K562 (cell line): Measurements from ENCODE around the gene MED28. TPM values are rescaled to one million over a fixed set of nuclear protein-coding genes. Genes with fewer than 3 reads are reported as not detected.
A peak's percentile ranks its signal among the peaks of the same experiment; 100 is the strongest.

ENCODE experiments used
- ATAC-seq: fragments of 200-7000 bp; cut with Tn5 transposase; 3 replicates; pipeline ENCODE4 v1.9.1; 2020; ENCODE audit warnings: moderate library complexity
- BruUV-seq: library from RNA; stranded (reverse); fragments of 400-500 nt; replicated peaks from 2 replicates; lab custom pipeline; 2021; lab: Mats Ljungman, UMichigan
- CTCF ChIA-PET: fragments of 300-600 bp; formaldehyde crosslinking; extraction: SDS; loops from one replicate; lab custom pipeline; 2021; ENCODE audit warnings: low intra/inter-chr PET ratio; lab: Yijun Ruan, JAX
- POLR2A ChIA-PET: fragments of 300-600, 350-650 bp; sonication (Branson Sonifier 250); formaldehyde crosslinking; extraction: SDS; loops from one replicate; lab custom pipeline; 2021; ENCODE audit warnings: antibody characterized with exemption, inconsistent platforms; lab: Yijun Ruan, JAX
- DNase-seq, 4 experiments: peaks; one replicate each; pipeline versions ENCODE4 v3.0.0 to v3.0.0-alpha.2; 2011 to 2018; ENCODE audit warnings: low spot score in 3 of 4, mixed read lengths in 3 of 4; ENCODE audit errors: extremely low read depth in 1 of 4
- FAIRE-seq: peaks from 2 replicates; lab custom pipeline; 2011; peaks lifted over from hg19 to GRCh38; lab: Jason Lieb, UNC
- H2AFZ ChIP-seq: 2 replicates; pipeline ENCODE4 v1.6.0; 2011; ENCODE audit warnings: low read depth, low read length, control low read depth, inconsistent platforms
- H3K27ac ChIP-seq: fragments of 200-600 bp; 3 replicates; pipeline ENCODE4 v1.8.0; 2011; ENCODE audit warnings: low read depth, mild to moderate bottlenecking, control low read depth, inconsistent platforms, low read length, moderate library complexity, mixed read lengths; ENCODE audit errors: extremely low read depth
- H3K27me3 ChIP-seq, 2 experiments: fragments of 300-600 bp in 1 of 2; 2 replicates in 1 of 2; 3 replicates in 1 of 2; pipeline versions ENCODE4 v1.6.0 to v1.8.0; 2011; ENCODE audit warnings: inconsistent platforms in 2 of 2, low read length in 2 of 2, mild to moderate bottlenecking in 1 of 2, mixed read lengths in 1 of 2, moderate library complexity in 1 of 2; ENCODE audit not compliant: control insufficient read depth in 2 of 2, insufficient read depth in 2 of 2
- H3K36me3 ChIP-seq: fragments of 300-600 bp; 3 replicates; pipeline ENCODE4 v1.8.0; 2011; ENCODE audit warnings: mild to moderate bottlenecking, low read length, inconsistent platforms; ENCODE audit not compliant: control insufficient read depth, insufficient read depth
- H3K4me1 ChIP-seq, 2 experiments: fragments of 200-600 bp in 1 of 2; replicated peaks in 1 of 2; 2 replicates in 1 of 2; 3 replicates in 1 of 2; pipeline versions ENCODE4 v1.5.1 to v1.8.0; 2011; ENCODE audit warnings: inconsistent platforms in 2 of 2, low read length in 2 of 2, mild to moderate bottlenecking in 1 of 2, mixed read lengths in 1 of 2, moderate library complexity in 1 of 2; ENCODE audit not compliant: control insufficient read depth in 2 of 2, insufficient read depth in 2 of 2
- H3K4me2 ChIP-seq: 2 replicates; pipeline ENCODE4 v1.6.1; 2011; ENCODE audit warnings: low read length, control low read depth, inconsistent platforms, mixed read lengths; ENCODE audit not compliant: insufficient read depth
- H3K4me3 ChIP-seq: fragments of 200-600 bp; sonication (generic), shearing (Covaris generic); 2 replicates; pipeline ENCODE4 v1.5.1; 2016; ENCODE audit warnings: control low read depth, inconsistent platforms
- H3K79me2 ChIP-seq: fragments of 200-600 bp; 3 replicates; pipeline ENCODE4 v1.8.0; 2011; ENCODE audit warnings: low read length, inconsistent platforms; ENCODE audit not compliant: control insufficient read depth, insufficient read depth
- H3K9ac ChIP-seq, 2 experiments: 2 replicates each; pipeline versions ENCODE4 v1.6.0 to v1.6.1; 2011; ENCODE audit warnings: low read depth in 2 of 2, low read length in 2 of 2, control low read depth in 1 of 2, inconsistent platforms in 1 of 2, mild to moderate bottlenecking in 1 of 2, mixed read lengths in 1 of 2; ENCODE audit not compliant: insufficient read depth in 1 of 2
- H3K9me1 ChIP-seq: one replicate; pipeline ENCODE4 v1.6.0; 2011; ENCODE audit warnings: inconsistent platforms, mild to moderate bottlenecking, low read length, moderate library complexity; ENCODE audit not compliant: control insufficient read depth, insufficient read depth
- H3K9me3 ChIP-seq: replicated peaks from 2 replicates; pipeline ENCODE4 v1.5.1; 2011; ENCODE audit warnings: low read depth, low read length, inconsistent platforms; ENCODE audit not compliant: control insufficient read depth, insufficient read depth
- H4K20me1 ChIP-seq: replicated peaks from 2 replicates; pipeline ENCODE4 v1.6.1; 2011; ENCODE audit warnings: low read length, inconsistent platforms, mixed read lengths; ENCODE audit not compliant: control insufficient read depth, insufficient read depth
- CC2D1A ChIP-seq: fragments of 450-650 bp; IDR thresholded peaks from 2 replicates; pipeline ENCODE4 v1.6.1; 2017; ENCODE audit warnings: mild to moderate bottlenecking
- HDAC3 ChIP-seq: fragments of 450-650 bp; IDR thresholded peaks from 2 replicates; pipeline ENCODE4 v1.6.1; 2018; ENCODE audit warnings: borderline replicate concordance, mild to moderate bottlenecking, moderate library complexity; ENCODE audit not compliant: partially characterized antibody
- KLF13 ChIP-seq: fragments of 450-650 bp; IDR thresholded peaks from 2 replicates; pipeline ENCODE4 v1.6.1; 2016; ENCODE audit warnings: missing genetic modification characterization, low read depth, mild to moderate bottlenecking, missing compliant biosample characterization, moderate library complexity, borderline replicate concordance
- L3MBTL2 ChIP-seq: fragments of 450-650 bp; IDR thresholded peaks from 2 replicates; pipeline ENCODE4 v1.6.1; 2016; ENCODE audit warnings: mild to moderate bottlenecking, moderate library complexity
- MEIS2 ChIP-seq: fragments of 450-650 bp; IDR thresholded peaks from 2 replicates; pipeline ENCODE4 v1.6.1; 2014; ENCODE audit warnings: mild to moderate bottlenecking; ENCODE audit not compliant: partially characterized antibody
- NEUROD1 ChIP-seq: fragments of 150-350 bp; IDR thresholded peaks from 2 replicates; pipeline ENCODE4 v1.6.1; 2014; ENCODE audit warnings: borderline replicate concordance, low read length, low read depth; ENCODE audit not compliant: partially characterized antibody
- PURB ChIP-seq: sonication (generic); formaldehyde crosslinking; IDR thresholded peaks from 2 replicates; pipeline ENCODE4 v1.9.0; 2021; ENCODE audit warnings: low read depth, mild to moderate bottlenecking, missing genetic modification reagents
- RAD21 ChIP-seq, 2 experiments: fragments of 250-450 bp in 1 of 2; fragments of 450-650 bp in 1 of 2; sonication (Bioruptor Pico) in 1 of 2; formaldehyde crosslinking in 1 of 2; IDR thresholded peaks in 1 of 2; conservative IDR thresholded peaks in 1 of 2; 2 replicates each; pipeline versions ENCODE4 v1.4.0 to v1.8.0; 2020 to 2022; ENCODE audit warnings: mild to moderate bottlenecking in 2 of 2, moderate library complexity in 1 of 2
- RBM17 ChIP-seq: fragments of 200-400 bp; formaldehyde crosslinking; IDR thresholded peaks from 2 replicates; pipeline ENCODE4 v1.6.1; 2017; ENCODE audit warnings: low read depth, mild to moderate bottlenecking, low read length, borderline replicate concordance
- RBM25 ChIP-seq: fragments of 200-400 bp; formaldehyde crosslinking; IDR thresholded peaks from 2 replicates; pipeline ENCODE4 v1.6.1; 2018; ENCODE audit warnings: low read length, low read depth, moderate library complexity; ENCODE audit not compliant: severe bottlenecking
- TEAD4 ChIP-seq, 2 experiments: sonication (generic) in 1 of 2; formaldehyde crosslinking in 1 of 2; IDR thresholded peaks; 2 replicates each; pipeline versions ENCODE4 v1.6.1 to v1.8.0; 2012 to 2022; ENCODE audit warnings: borderline replicate concordance in 1 of 2, inconsistent platforms in 1 of 2, low read length in 1 of 2, mild to moderate bottlenecking in 1 of 2, missing genetic modification reagents in 1 of 2
- ZBTB17 ChIP-seq: fragments of 450-650 bp; formaldehyde crosslinking; IDR thresholded peaks from 2 replicates; pipeline ENCODE4 v1.4.0; 2020; ENCODE audit warnings: mild to moderate bottlenecking
- ZBTB7A ChIP-seq: IDR thresholded peaks from 2 replicates; pipeline ENCODE4 v1.6.1; 2011; ENCODE audit warnings: low read depth, mild to moderate bottlenecking, low read length, moderate library complexity, borderline replicate concordance; ENCODE audit not compliant: control insufficient read depth
- ZNF316 ChIP-seq: fragments of 450-650 bp; IDR thresholded peaks from 2 replicates; pipeline ENCODE4 v1.6.1; 2016
- WGBS: fragments of 100-300 bp; shearing (Covaris generic); methylation state at CpG from one replicate; pipeline ENCODE4 v1.1.6; 2016; ENCODE audit warnings: low coverage, mixed read lengths; ENCODE audit not compliant: insufficient coverage; ENCODE audit errors: missing lambda C conversion rate; 5-methylcytosine and 5-hydroxymethylcytosine counted together
- in situ Hi-C: fragments of 300-500 bp; cut with MboI; formaldehyde crosslinking; loops from 4 replicates; pipeline ENCODE4 v1.15.0; 2018; ENCODE audit warnings: inconsistent platforms, mixed read lengths
- intact Hi-C: fragments of 100-400 bp; cut with micrococcal nuclease; formaldehyde crosslinking; loops from 2 replicates; pipeline ENCODE4 v1.14.2; 2022
- polyA plus RNA-seq, 8 experiments: library from polyadenylated mRNA; depleted of rRNA in 4 of 8; stranded (reverse) in 5 of 8; unstranded in 3 of 8; fragments of >200 nt; fragmentation: Nextera tagmentation in 2 of 8; fragmentation: Illumina TruSeq in 1 of 8; extraction: Ambion mirVana in 2 of 8; extraction: Trizol in 1 of 8; gene quantifications; 2 replicates each; pipeline versions ENCODE4 v1.2.1 to v1.2.3, GENCODE V29; 2011 to 2014; ENCODE audit warnings: inconsistent platforms in 1 of 8, missing spikeins in 1 of 8
- total RNA-seq, 7 experiments: library from RNA; depleted of rRNA in 6 of 7; stranded (reverse); fragments of >200 nt in 6 of 7; fragmentation: Illumina TruSeq in 2 of 7; extraction: Trizol in 2 of 7; gene quantifications; 2 replicates each; pipeline versions ENCODE4 v1.2.1 to v1.2.3, GENCODE V29; 2011 to 2021; ENCODE audit warnings: low replicate concordance in 1 of 7
- TF ChIP-seq, protein P1 (sequence below): IDR thresholded peaks from 2 replicates; pipeline ENCODE4 v1.6.1; 2011; ENCODE audit warnings: borderline replicate concordance, low read depth, mild to moderate bottlenecking, moderate library complexity, low read length; ENCODE audit not compliant: insufficient read depth, poor library complexity, severe bottlenecking
- TF ChIP-seq, protein P2 (sequence below), 3 experiments: IDR thresholded peaks in 2 of 3; conservative IDR thresholded peaks in 1 of 3; 2 replicates each; pipeline ENCODE4 v1.5.1; 2011 to 2012; ENCODE audit warnings: low read length in 3 of 3, mild to moderate bottlenecking in 3 of 3, control low read depth in 2 of 3, improper control_type of control experiment in 1 of 3, inconsistent platforms in 1 of 3, low read depth in 1 of 3, mixed read lengths in 1 of 3, moderate library complexity in 1 of 3; ENCODE audit not compliant: insufficient read depth in 2 of 3
- TF ChIP-seq, protein P3 (sequence below), 2 experiments: fragments of 450-650 bp in 1 of 2; sonication (generic) in 1 of 2; formaldehyde crosslinking; conservative IDR thresholded peaks; 2 replicates each; pipeline versions ENCODE4 v1.4.0 to v1.8.1; 2020 to 2022; ENCODE audit warnings: mild to moderate bottlenecking in 1 of 2, missing genetic modification reagents in 1 of 2

The MED28 gene
- total and polyA plus RNA-seq, 9 of the 15 experiments (the other 6 are each of a cell fraction or from before 2014, with no cell fraction given) = 15.5 to 93.8 (median 50.5) TPM

DNA sequence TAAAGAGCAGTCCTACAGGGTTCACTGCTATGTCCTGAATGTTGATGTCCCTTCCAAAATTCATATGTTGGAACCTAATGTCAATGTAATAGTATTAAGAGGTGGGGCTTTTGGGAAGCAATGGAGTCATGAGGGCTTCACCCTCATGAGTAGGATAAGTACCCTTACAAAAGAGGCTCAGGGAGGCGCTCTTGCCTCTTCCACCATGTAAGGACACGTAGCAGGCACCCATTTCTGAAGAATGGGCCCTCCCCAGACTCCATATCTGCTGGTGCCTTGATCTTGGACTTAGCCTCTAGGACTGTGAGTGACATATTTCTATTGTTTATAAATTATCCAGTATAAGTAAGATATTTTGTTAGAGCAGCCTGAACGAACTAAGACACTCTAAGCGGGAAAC, 15.8 kb downstream of the MED28 start:
- TF ChIP-seq NEUROD1 (no peak), HDAC3 (no peak), ZNF316 (no peak), MEIS2 (no peak), CC2D1A (no peak), RAD21 (CRISPR knock-in tag; conservative IDR thresholded peaks at IDR 0.05 in 1 of 2, IDR thresholded peaks at IDR 0.05 in 1 of 2) (peak in 1 of 2 experiments; percentile 9; a peak in 1 of 4 replicates), ZBTB7A (no peak), L3MBTL2 (no peak), RBM25 (no peak), TEAD4 (IDR thresholded peaks at IDR 0.05; ENCODE audit: low read length) (no peak), TEAD4 (CRISPR knock-in tag; IDR thresholded peaks at IDR 0.05; ENCODE audit: borderline replicate concordance) (no peak), RBM17 (no peak), KLF13 (tag) (no peak), PURB (CRISPR knock-in tag) (no peak), ZBTB17 (CRISPR knock-in tag) (no peak)
- TF ChIP-seq, protein P1, sequence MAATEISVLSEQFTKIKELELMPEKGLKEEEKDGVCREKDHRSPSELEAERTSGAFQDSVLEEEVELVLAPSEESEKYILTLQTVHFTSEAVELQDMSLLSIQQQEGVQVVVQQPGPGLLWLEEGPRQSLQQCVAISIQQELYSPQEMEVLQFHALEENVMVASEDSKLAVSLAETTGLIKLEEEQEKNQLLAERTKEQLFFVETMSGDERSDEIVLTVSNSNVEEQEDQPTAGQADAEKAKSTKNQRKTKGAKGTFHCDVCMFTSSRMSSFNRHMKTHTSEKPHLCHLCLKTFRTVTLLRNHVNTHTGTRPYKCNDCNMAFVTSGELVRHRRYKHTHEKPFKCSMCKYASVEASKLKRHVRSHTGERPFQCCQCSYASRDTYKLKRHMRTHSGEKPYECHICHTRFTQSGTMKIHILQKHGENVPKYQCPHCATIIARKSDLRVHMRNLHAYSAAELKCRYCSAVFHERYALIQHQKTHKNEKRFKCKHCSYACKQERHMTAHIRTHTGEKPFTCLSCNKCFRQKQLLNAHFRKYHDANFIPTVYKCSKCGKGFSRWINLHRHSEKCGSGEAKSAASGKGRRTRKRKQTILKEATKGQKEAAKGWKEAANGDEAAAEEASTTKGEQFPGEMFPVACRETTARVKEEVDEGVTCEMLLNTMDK = no peak
- TF ChIP-seq, protein P2, sequence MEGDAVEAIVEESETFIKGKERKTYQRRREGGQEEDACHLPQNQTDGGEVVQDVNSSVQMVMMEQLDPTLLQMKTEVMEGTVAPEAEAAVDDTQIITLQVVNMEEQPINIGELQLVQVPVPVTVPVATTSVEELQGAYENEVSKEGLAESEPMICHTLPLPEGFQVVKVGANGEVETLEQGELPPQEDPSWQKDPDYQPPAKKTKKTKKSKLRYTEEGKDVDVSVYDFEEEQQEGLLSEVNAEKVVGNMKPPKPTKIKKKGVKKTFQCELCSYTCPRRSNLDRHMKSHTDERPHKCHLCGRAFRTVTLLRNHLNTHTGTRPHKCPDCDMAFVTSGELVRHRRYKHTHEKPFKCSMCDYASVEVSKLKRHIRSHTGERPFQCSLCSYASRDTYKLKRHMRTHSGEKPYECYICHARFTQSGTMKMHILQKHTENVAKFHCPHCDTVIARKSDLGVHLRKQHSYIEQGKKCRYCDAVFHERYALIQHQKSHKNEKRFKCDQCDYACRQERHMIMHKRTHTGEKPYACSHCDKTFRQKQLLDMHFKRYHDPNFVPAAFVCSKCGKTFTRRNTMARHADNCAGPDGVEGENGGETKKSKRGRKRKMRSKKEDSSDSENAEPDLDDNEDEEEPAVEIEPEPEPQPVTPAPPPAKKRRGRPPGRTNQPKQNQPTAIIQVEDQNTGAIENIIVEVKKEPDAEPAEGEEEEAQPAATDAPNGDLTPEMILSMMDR (IDR thresholded peaks at IDR 0.05 in 2 of 3, conservative IDR thresholded peaks at IDR 0.05 in 1 of 3; ENCODE audit: insufficient read depth in 2 of 3, low read depth in 1 of 3, low read length in 3 of 3) = peak in 1 of 3 experiments; percentile 18; a peak in 2 of 6 replicates
- TF ChIP-seq, protein P3, sequence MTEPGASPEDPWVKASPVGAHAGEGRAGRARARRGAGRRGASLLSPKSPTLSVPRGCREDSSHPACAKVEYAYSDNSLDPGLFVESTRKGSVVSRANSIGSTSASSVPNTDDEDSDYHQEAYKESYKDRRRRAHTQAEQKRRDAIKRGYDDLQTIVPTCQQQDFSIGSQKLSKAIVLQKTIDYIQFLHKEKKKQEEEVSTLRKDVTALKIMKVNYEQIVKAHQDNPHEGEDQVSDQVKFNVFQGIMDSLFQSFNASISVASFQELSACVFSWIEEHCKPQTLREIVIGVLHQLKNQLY (CRISPR knock-in tag; conservative IDR thresholded peaks at IDR 0.05) = no peak
- WGBS = 87% methylated on average over 4 of the region's 4 CpGs
- FAIRE-seq (no peak), ATAC-seq (peak; percentile 57), DNase-seq (no peak)
- intact Hi-C loops (loop anchor here (10.0 kb wide), 1 partner anchor 175 kb away; no protein-coding TSS in a partner anchor), in situ Hi-C loops (no loop called here)
- H3K36me3 ChIP-seq = peaks cover 94% of the 10 kb centered on the region
- no peak overlapping the region for H3K9ac ChIP-seq
- no peaks in the 10 kb centered on the region for H3K9me1 ChIP-seq
- no peak overlapping the region for H3K4me3 ChIP-seq
- no peaks in the 10 kb centered on the region for H3K27me3 ChIP-seq
- no peak overlapping the region for H2AFZ ChIP-seq
- ChIA-PET CTCF (no interaction called here), POLR2A (no interaction called here)
- no peaks in the 10 kb centered on the region for H3K79me2 ChIP-seq
- no peak overlapping the region for H3K4me2 ChIP-seq
- no peaks in the 10 kb centered on the region for H3K9me3 ChIP-seq
- no TSS peak for BruUV-seq
- no peaks in the 10 kb centered on the region for H4K20me1 ChIP-seq
- H3K4me1 ChIP-seq = no peaks in the 10 kb centered on the region; a peak in 1 of 5 replicates
- no peak overlapping the region for H3K27ac ChIP-seq
